WI38 (cell line): ENCODE measurements around the gene SHB.

Experiments
- H3K4me3 ChIP-seq: 2 replicates; pipeline ENCODE4 v1.5.1; 2011; ENCODE audit warnings: low read depth, mild to moderate bottlenecking, control low read depth, low read length
- TF ChIP-seq, protein P1 (sequence below): IDR thresholded peaks from 2 replicates; pipeline ENCODE4 v1.5.1; 2012; ENCODE audit warnings: low read depth, mild to moderate bottlenecking, control low read depth, low read length

The SHB gene

DNA sequence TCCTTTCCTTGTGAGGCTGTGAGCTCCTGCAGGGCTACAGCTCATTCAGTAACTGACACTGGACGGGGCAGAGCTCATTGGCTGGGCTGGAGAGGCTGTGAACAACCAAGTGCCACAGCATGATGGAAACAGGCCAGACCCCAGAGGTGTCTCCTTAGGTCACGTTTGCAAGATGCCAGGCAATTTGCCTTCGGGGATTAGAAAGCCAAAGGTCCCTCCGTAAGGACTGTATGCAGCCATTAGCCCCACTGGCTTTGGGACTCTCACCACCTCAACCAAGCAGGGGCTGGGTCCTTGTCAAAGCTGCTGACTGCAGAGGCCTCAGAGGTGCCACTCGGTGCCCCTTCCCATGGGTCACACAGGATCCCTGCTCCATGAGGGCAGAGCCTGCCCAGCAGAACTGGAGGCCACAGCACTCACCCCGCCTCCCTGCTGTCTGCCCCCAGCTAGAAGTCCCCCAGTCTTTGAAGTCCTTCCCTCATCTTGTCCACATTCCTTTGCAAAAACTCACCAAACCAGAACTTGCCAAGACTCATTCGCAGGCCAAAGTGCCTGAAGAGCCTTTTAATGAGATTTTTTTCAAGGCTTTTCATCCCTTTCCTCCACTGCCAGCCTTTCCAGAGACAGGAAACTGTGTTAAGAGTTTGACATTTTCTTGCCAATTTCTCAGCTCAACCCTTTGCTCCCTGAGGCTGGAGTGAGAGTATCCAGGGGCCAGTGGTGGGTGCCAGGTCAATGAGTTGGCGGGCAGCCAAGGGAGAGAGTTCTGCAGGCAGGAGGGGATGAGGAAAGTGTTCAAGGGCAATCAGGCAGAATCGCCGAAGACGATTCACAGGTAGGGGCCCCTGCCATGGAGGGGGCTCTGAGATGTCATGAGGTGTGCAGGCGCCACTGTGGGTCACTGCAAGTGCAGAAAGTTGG is 125.4 kb downstream of the SHB start:
- no peak overlapping the region for H3K4me3 ChIP-seq
- TF ChIP-seq, protein P1, sequence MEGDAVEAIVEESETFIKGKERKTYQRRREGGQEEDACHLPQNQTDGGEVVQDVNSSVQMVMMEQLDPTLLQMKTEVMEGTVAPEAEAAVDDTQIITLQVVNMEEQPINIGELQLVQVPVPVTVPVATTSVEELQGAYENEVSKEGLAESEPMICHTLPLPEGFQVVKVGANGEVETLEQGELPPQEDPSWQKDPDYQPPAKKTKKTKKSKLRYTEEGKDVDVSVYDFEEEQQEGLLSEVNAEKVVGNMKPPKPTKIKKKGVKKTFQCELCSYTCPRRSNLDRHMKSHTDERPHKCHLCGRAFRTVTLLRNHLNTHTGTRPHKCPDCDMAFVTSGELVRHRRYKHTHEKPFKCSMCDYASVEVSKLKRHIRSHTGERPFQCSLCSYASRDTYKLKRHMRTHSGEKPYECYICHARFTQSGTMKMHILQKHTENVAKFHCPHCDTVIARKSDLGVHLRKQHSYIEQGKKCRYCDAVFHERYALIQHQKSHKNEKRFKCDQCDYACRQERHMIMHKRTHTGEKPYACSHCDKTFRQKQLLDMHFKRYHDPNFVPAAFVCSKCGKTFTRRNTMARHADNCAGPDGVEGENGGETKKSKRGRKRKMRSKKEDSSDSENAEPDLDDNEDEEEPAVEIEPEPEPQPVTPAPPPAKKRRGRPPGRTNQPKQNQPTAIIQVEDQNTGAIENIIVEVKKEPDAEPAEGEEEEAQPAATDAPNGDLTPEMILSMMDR: no peak

DNA sequence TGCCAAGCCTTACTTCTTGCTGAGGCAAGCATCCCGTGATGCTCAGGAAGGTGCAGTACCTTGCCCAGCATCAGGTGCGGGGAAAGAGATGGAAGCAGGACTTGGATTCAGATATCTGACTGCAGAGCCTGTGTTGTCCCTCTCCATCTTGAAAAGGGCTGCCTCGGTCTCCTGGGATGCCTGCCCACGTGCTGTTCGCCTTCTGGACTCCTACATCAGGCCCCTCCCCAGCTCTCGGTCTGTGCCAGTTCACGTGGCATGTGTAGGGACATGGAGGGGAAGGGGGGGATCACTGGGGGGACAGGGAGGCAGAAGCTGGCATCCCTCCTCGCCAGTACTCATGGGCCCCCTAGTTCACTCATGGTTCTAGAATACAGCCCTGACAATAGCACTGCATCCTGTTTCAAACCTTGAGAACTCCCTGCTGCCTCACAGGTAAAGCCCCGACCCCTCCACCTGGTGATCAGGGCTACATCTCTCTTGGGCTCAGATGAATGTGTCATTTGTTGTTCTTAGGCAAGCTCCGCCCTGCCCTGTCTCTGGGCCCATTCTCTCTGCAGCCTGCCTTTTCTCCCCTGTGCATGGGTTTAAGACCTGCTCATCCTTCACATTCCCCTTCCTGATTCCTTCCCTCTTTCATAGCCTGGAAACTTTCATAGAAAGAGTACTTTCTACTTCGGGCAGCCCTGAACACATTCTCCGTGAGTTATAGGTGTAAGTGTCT is 126.2 kb downstream of the SHB start:
- TF ChIP-seq, protein P1: no peak
- no peak overlapping the region for H3K4me3 ChIP-seq

DNA sequence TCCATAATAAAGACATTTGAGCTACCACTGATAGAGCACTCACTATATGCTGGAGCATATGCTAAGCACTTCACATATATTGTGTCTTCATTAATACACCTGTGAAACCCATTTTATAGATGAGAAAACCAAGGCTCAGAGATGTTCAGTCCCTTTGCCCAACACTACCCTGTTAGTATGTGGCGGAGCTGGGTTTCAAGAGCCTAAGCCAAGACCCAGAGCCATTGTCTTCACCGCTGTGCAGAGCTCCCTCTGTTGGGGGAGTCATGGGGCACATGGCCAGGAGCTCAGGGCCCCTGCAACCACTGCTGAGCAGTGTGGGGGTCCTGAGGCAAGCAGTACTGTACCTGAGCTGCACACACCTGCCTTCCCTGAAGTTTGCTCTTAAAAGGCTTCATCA is 127.8 kb downstream of the SHB start:
- TF ChIP-seq, protein P1: no peak
- no peak overlapping the region for H3K4me3 ChIP-seq

DNA sequence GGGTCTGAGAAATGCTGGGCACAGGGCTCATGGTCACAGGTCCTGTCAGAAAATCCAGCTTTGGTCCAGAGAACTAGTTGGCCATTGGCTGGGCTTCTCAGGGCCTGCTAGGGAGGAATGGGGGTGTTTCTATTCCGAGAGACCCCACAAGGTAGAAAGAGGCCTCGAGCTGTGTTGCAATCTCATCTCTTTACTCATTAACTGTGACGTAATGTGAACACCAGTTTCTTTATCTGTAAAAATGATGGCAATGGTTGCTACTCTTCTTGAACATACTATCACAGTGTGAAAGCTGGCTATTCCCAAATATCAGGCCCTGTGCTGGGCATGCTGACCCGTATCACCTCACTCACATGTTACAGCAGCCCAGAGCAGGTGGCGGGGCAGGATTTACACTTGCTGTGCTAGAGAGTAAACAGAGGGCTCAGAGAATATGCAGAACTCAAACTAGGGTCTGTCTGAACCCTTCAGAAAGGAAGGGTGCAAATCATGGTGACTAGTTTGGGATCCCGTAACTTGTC is 129.4 kb downstream of the SHB start:
- H3K4me3 ChIP-seq: no peak overlapping the region
- TF ChIP-seq, protein P1: no peak

DNA sequence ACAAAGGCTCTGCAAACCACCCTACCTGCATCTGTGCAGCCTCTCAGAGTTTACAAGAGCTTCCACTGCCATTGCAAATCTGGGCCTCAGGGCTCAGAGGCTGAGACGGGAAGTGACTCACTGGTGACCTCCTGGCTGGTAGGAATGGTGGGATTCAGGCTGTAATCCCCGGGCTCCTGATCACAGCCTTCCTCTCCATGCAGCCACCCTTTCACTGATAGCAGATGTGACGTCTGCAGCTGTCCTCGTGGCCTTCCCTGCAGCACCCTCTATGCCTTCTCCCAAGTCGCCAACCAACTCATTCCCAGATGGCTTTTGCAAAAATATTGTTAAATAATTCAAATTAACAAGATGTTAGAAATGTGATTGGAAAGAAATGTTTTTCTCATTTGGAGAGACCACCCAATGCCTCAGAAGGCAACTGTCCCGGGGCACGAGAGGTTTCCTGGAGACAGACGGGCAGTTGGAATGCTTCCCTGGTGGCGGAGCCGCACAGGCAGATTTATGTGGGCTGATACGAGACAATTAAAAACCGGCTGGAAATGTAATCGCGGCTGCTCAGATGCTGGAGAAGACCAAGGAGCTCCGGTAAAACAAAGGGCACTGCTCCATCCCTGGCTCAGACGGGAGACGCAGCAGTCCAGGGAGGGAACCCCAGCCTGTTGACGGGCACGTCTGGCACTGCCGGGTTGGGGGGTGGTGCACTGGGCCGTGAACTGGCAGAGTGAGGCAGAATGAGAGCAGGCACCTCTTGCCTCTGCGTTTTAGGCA is 130.7 kb downstream of the SHB start:
- no peak overlapping the region for H3K4me3 ChIP-seq
- TF ChIP-seq, protein P1: no peak

DNA sequence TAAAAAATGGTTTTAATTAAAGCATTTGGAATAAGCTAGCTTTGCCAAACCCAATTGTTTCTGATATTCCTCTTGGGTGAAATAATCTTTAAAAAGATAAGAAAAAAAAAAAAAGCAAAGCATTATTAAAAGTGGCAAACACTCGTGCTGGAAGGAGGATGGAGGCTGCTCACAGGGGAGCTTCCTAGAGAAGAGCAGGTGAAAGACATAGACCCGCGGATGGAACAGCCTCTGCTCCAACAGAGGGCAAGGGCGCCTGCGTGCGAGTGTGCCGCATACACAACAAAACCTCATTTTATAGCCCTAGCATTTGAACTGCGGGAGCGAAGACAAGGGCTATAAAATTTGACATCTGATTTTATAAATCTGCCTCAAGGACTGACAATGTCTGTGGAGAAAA is 131.7 kb downstream of the SHB start:
- no peak overlapping the region for H3K4me3 ChIP-seq
- TF ChIP-seq, protein P1: no peak
